SIG-M5 treated with dmso at 0.1 percent for 504 hours (cell line): ENCODE measurements around the gene NBAS.
A peak's percentile ranks its signal among the peaks of the same experiment; 100 is the strongest.

ENCODE experiments used
- DNase-seq: peaks from one replicate; lab custom pipeline; 2025; ENCODE audit not compliant: unreplicated experiment; lab: John Stamatoyannopoulos, UW

NBAS gene

DNA sequence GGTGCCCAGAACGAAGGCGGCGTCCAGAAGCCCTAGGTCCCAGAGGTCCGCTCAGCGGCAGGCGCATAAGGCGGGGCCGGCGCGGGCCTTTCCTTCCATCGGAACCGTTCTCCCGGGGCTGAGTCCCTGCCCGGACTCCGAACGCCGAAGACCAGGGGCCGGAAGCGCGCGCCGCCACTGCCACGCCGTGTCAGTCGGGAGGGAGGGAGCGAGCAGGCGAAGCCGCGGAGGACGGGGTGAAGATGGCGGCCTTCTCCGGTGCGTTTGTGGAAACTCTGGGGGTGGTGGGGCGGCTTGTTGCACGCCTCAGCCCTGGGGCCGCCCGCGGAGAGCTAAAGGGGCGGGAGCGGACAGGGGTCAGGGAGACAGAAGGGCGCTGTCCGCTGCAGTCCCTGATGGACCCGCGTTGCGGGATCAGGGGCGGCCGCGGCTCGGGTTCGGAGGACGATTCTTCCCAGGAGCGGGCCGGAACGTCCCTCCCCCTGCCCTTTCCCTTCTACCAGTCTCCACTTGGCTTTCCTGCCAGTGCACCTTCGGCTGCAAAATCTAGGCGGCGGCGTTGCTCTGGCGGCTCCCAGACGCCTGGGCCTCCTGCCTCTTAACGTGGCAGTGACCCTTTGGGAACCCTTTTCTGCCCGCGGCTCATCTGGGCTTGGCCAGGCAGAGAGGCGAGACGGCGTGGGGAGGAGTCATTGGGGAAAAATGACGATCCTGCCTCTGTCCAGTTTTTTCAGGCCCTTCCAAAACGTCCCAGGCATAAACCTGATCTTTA is 30.7 kb upstream of the NBAS start, which contains the start of gene DDX1:
Gene DDX1, plus strand, starts transcription at position 177 of the 772 bp plus-strand sequence. Its CDS starts 66 bp downstream, at position 243.
- peak; percentile 82 for DNase-seq

DNA sequence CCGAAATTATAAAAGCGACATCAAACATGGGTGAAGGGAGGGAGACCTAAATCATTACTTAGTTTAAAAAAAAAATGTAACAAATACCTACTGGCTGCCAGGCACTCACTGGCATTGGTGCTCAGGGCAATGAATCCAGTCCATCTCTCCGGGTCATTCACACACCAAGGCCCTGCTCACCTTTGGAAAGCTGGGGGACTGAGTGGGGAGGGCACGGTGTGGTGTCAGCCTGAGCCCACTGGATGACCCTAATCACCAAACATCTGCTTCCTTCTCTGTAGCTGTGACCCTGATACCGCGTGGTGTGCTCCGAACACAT is 30.2 kb upstream of the NBAS start:
- DNase-seq: no peak

DNA sequence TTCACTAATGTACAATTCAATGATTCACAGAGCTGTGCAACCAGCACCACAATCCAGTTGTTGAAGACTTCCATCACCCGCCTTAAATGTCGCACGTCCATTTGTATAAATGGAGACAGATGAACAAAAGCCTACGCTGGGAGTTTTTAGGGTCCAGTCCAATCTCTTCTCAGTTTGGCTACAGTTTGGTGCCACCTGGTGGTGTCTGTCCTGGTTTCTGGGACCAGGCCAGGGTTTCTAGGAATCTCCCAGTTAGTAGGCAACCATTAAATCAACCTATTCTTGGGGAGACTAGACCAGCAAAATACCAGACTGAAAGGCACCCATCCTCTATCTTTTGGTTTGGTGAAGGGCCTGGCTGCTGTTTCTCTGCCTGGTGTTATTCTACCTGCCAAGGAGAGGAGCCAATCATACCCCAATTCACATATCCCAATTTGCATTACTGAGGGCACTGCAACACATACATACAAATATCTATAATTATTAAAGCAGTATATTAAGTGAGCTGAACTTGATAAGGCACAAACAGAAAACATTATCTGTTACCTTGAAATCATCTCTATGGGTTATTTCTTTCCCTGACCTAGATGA is 27.3 kb upstream of the NBAS start:
- DNase-seq: peak; percentile 51

DNA sequence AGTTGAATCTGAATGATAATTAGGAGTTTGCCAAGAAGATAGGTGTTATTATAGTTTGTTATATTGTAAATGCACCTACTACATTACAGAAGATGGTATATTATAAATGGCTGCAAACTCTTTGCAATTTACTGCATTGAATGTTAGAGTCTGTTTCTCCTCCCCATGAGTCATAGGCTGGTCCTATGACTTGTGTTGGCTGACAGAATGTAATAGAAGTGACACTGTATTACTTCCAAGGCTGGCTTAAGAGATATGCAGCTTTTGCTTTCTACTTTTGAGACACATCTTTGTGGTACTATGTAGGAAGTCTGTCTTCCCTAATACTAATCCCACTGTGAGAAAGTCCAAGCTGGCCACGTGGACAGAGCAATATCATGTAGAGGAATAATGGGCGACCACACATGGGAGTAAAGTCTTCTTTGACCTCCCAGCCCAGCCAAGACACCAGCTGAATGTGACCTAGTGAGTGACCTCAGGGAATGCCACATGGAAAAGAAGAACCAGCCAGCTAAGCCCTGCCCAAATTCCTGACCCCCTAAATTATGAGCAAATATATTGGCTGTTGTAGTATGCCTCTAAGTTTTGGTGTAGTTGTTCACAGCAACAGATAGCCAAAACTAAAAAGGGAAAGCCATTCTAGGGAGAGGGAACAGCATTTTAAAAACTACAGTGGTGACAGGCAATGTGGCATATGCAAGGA is 23.8 kb upstream of the NBAS start:
- no peak for DNase-seq

DNA sequence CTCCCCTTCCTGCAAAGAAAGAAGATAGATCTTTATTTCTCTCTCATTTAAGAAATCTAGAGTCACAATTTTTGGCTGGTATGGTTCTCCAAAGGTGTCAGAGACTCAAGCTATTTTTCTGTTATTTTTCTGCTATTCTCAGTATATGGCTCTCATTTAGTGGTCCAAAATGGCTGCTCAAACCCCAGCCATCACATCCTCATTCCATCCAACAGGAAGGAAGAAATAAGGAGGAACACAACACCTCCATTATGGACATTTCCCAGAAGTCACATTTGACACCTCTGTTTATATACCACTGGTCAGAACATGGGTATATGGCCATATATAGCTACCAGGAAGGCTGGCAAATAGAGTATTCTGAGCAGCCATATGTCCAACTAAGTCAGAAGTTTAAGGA is 23.2 kb upstream of the NBAS start:
- DNase-seq: no peak

DNA sequence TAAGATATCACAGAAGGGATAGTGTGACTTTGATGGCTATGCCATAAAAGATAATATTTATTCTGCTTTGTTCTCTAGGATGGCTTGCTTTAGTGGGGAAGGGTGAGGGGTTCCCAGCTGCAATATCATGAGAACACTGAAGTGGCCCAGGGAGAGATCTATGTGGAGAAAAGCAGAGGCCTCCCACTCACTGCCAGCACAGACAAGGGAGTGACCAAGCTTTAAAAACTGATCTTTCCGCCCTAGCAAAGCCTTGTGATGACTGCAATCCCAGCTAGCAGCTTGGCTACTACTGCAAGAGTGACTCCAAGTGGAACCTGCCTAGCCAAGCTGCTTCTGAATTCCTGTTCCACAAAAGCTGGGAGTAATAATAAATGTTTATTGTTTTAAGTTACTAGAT is 22.7 kb upstream of the NBAS start:
- DNase-seq: no peak

GRCh38 chr2:15582710-15583357 is 21.7 kb upstream of the NBAS start:
- DNase-seq: no peak

GRCh38 chr2:15580451-15580850 is 19.3 kb upstream of the NBAS start:
- DNase-seq: no peak

- DNase-seq: no peak
Observed at GRCh38 chr2:15579641-15580040, 18.5 kb upstream of the NBAS start.

GRCh38 chr2:15577071-15577735 is 16.1 kb upstream of the NBAS start:
- DNase-seq: peak; percentile 82

- DNase-seq: no peak
Observed at GRCh38 chr2:15571729-15572128, 10.6 kb upstream of the NBAS start.

- DNase-seq: no peak
Observed at GRCh38 chr2:15570104-15570503, 9.0 kb upstream of the NBAS start.

DNA sequence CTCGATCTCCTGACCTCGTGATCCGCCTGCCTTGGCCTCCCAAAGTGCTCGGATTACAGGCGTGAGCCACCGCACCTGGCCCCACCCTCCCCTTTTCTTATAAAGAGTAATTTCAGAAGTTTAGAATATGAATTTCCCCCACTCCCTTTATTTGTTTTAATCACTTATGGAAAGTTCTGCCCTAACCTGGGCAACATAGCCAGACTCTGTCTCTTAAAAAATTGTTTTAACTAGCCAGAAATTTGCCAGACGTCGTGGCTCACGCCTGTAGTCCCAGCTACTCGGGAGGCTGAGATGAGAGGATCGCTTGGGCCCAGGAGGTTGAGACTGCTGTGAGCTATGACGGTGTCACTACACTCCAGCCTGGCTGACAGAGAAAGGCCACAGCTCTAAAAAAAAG is 7.7 kb upstream of the NBAS start:
- DNase-seq: no peak

DNA sequence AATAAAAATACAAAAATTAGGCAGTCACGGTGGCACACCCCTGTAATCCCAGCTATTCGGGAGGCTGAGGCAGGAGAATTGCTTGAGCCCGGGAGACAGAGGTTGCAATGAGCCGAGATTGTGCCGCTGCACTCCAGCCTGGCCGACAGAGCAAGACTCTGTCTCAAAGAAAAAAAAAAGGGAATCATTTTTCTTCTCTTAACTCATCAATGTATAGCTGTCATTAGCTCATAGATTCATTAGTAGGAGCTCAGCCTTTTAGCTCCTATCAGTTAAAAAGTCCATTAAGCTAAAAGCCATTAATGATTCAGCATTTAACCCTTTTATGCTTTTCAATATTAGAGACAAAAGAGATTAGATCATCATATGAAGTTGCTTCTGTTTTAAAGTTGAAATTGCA is 5.8 kb upstream of the NBAS start:
- DNase-seq: no peak

DNA sequence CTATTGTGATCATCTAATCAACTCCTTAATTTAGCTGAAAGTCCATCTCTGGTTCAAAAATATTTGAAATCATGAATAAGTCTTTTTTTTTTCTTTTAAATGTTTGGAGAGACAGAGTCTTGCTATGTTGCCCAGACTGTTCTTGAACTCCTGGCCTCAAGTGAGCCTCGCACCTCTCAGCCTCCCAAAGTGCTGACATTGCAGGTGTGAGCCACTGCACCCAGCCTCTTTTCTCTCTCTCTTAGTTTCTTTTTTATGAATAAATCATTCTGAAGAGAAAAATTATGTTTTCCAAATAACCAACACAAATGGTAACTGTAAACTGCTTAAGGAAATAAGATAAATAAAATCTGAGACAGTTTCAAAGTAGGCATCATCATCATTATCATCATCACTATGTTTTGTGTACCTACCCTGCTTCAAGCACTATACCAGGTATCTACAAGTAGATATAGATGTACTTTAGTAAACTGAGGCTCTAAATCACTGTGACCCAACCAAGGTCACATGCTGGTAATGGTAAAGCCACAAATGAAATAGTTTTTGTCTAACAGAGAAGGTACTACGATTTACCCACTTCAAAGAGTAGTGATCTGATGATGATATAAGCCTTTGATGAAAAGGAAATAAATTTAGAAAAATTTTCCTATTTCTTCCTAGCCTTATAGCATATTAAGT is 5.0 kb upstream of the NBAS start:
- DNase-seq: no peak

DNA sequence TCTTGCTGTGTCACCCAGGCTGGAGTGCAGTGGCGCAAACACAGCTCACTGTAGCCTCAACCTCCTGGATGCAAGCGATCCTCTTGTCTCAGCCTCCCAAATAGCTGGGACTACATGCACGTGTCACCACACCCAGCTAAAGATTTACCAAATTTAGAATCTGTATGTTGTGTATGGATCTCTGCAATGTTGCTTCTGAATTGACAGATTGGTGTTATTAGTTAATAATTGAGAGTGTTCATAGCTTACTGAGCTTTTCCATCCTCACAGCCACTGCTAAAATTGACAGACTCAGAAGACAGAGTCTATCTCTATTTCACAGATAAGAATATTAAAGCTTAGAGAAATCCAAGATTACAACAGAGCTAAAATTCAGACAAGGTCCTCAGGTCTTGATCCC is 4.3 kb upstream of the NBAS start:
- no peak for DNase-seq

GRCh38 chr2:15563227-15564100 is 2.3 kb upstream of the NBAS start:
- DNase-seq: no peak

DNA sequence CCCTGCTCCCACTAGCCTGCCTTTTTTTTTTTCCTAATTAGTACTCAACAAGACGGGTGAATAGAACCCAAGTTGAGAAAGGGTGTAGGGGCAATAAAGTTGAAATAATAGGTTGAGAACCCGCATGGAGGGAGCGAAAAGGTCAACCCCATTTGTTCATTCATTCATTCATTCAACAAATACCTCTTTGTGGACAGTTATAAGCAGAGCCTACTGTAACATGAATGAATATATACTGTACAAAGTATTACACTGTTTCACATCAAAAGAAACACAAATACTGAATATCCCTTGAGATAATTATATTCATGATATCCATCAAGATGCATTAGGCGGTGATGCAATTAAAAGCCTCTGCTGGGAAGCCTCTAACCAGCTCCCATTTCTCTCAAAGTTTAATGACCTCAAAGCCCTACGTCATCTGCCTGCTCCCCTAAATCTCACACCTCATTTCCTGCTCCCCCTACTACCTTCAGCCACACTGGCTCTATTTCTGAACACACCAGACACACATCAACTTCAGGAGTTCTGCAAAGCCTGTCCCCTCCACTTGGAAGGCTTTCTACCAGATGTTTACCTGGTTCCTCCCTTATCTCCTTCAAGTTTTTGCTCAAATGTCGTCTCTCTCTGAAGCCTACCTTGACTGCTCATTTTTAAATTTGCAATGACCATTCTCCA is 1.4 kb upstream of the NBAS start:
- no peak for DNase-seq
